ENCODE results near the gene TMC1.
"Not testable (repeated sequence)": the region's sequence is repeated elsewhere in the genome, so short reads cannot be mapped to it uniquely, and the experiment has no call there.

Gene TMC1

DNA sequence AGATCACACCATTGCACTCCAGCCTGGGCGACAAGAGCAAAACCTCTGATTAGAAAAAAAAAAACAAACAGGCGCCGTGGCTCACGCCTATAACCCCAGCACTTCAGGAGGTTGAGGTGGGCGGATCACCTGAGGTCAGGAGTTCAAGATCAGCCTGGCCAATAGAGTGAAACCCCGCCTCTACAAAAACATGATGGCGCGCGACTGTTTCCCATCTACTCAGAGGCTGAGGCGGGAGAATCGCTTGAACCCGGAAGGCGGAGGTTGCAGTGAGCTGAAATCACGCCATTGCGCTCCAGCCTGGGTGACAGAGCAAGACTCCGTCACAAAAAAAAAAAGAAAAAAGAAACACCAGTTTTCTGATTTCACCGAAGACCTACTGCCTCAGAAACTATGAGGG lies at the start of gene TMC1:
Gene TMC1, plus strand, starts transcription at position 193 of the 400 bp plus-strand sequence. CDS start 127,041 bp downstream, outside the sequence.
- not testable (repeated sequence) for DNase-seq (ENCODE audit: low read depth)

DNA sequence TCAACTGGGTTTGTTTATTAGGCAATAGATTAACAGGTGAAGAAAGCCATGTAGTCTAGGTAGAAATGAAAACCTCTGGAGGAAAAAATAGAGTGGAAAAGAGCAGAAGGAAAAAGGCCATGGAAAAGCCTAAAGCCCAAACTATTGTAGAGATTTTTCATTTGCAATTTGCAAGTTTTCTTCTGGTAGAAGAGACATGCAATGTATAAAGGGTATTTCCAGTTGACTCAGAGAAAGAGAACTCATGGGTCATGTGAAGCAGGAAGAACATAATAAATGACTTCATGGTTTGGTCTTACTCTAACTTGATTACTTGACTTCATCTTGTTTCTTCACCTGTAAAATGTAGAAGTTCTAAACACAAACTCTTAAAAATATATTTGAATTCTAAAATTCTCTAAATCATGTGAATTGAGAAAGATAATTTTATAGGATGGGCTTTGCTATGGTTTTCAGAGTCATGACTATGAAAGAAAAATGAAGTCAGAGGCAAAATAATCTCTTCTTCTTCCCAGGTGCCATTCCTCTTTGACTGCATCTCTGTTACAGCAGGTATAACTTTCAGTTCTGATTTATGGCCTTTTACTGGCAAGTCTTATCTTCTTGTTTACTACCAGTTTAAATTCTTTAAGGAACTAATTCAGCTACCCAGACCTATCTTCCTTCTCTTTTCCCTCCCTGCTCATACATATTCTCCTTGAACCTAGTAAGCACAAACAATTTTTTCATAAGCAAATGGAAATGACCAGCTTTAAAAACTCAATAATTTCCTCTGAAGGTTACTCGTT lies 47.7 kb upstream of the TMC1 start:
- peak; percentile 65 for DNase-seq (ENCODE audit: low read depth)

DNA sequence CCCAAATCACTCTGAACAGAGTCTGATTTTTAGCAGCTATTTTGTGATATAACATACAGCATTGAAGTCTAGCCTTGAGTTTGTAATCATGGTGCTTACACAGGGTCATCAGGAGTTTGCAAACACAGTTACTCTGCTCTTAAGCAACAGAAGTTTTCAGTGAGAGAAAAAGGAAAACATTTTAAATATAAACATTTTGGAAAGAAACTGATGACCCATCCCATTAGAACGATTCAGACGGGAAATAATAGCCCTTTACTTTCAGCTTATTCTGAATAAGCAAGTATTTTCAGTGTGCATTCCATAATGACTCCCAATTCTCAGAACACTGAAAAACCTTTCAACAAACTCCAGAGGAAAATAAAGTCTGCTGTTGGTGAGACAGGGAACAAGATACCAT lies 46.7 kb upstream of the TMC1 start:
- peak; percentile 69 for DNase-seq (ENCODE audit: low read depth)

DNA sequence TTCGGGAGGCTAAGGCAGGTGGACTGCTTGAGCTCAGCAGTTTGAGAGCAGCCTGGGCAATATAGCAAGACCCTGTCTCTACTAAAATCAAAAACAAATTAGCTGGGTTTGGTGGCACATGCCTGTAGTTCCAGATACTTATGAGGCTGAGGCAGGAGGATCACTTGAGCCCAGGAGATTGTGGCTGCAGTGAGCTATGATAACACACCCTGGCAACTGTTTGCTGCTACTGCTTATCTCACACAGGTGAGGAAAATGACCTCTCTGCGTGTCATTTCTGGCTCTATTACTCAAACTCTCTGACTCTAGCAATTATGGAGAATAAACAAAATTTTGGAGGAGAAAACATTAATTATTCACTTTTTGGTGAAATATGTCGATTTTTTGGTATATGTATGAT lies 45.3 kb upstream of the TMC1 start:
- DNase-seq (ENCODE audit: low read depth): no peak

DNA sequence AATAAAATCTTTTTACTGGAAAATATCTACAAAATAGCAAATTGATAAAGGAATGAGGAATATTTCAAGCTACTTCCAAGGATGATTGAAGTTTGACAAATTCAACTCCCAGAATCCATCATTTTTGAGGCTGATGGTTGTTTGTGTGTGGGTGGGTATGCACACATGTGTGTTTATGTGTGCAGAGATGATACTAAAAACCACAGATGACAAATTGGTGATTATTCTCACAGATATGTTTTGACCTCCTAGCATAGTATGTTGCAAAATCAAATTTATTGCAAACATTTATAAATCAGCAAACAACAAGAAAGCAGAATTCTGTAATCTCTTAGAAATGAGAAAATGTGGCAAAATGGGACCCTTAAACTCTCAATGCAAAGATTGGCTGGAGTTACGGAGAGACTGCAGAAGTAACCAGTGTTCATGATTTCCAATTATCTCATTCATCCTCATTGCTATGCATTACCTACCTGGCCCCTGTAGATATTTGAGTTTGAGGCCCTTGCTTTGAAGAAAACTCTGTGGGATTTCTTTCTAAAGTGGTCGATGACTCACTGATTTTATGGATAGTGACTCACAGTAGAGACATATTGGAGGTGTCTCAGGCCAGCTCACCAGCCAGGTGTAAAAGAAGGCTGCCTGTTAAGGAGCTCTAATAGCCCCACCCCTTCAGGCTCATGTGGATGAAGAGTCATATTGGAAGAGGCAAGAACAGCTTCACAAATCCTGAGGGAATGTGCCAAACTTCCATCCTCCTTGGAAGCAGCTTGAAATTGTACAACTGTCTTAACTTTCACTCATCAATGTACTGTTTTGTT lies 44.6 kb upstream of the TMC1 start:
- DNase-seq (ENCODE audit: low read depth): peak; percentile 72

DNA sequence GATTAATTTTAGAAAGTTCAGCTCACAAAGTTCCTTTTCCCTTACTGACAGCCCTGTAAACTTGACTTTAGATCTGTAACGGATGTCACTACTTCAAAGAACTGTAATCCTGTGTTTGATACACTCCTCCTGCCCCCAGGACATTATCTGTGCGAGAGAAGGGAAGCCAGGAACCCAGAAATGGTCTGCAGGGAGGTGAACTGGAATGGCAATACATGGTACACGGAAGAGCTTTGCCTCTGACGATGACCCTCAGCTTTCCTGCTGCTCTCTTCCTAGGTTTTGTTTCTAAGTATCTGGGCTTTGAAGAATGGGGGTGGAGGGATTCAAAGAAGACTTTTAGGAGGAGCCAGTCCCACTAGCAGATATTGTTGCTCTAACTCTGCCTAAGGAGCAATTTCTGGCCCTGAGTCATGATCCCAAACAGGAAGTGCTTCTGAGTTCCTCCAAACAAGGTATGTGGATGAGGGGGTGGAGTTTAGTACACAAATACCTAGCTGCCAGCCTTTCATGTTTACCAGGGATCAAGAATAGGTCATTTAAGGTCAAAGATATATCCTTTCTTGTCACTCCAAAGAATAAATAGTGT lies 43.4 kb upstream of the TMC1 start:
- peak; percentile 87 for DNase-seq (ENCODE audit: low read depth)

DNA sequence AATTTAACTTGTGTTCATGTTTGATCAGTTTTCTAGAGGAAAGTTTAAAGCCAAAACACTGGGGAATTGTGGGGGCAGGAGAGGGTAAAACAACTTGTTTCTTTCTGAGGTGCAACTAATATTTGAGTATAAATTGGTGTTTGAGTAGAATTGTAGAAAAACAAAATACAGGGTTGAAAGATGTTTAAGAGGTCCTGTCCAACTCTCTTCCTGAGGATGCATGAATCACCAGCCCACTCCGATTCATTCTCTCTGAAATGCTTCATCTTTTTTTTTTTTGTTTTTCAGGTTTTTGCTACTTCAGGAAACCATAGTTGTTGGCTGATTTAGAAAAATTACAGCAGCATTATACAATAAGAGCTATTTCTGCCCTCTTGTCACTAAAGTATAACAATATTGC lies 42.4 kb upstream of the TMC1 start:
- DNase-seq (ENCODE audit: low read depth): peak; percentile 46

DNA sequence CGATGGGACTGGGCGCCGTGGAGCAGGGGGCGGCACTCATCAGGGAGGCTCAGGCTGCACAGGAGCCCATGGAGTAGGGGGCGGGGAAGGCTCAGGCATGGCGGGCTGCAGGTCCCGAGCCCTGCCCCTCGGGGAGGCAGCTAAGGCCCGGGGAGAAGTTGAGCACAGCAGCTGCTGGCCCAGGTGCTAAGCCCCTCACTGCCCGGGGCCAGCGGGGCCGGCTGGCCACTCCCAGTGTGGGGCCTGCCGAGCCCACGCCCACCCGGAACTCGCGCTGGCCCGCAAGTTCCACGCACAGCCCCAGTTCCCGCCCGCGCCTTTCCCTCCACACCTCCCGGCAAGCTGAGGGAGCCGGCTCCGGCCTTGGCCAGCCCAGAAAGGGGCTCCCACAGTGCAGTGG lies 41.1 kb upstream of the TMC1 start:
- DNase-seq (ENCODE audit: low read depth): not testable (repeated sequence)

DNA sequence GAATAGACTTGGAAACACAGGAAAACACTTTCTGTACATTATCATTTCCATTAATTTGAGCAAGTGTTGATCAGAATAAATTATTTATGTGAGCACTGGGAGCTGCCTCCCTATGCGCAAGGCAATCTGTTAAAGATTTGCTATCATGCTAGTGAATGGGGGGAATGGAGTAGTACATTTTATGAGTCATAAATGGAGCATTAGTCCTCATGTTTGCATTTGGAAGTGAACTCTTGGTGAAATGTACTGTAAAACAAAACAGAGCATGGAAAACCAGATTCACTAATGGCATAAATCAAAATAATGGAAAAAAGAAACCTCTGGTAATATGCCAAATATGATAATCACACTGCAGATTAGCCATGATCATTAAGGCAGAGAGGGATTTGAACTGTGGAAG lies 40.5 kb upstream of the TMC1 start:
- DNase-seq (ENCODE audit: low read depth): peak; percentile 64

DNA sequence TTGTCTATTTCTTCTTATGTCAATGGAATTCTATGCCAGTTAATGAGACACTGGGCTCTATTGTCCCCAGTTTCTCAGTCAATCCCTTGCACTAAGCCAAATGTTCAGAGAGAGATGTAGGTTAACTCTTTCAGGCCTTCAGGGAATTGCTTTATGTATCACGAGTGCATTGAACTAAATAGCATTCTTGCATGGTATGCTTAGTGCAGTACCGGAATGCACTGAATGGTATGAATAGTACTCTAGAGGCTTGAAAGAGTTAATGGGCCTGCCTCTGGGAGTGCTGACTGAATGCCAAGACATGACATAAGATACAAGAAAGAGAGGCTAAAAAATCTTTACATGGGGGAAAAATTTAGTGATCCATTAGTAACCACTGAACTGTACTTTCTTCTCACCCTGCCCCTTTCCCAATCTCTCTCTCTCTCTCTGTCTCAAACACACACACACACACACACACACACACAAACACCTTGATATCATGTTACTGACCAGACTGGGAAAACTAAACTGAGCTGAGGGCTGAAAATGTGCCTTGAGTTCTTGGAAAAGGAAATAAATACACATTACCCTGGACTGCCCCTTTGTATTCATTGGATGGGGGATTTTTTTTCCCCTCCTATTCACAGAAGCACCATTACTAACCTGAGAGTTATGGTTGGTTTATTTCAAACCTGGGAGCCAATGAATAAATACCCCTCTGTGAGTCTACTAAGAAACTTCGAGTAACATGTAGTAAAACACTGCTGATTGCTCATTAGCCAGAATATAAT lies 35.4 kb upstream of the TMC1 start:
- peak; percentile 72 for DNase-seq (ENCODE audit: low read depth)

DNA sequence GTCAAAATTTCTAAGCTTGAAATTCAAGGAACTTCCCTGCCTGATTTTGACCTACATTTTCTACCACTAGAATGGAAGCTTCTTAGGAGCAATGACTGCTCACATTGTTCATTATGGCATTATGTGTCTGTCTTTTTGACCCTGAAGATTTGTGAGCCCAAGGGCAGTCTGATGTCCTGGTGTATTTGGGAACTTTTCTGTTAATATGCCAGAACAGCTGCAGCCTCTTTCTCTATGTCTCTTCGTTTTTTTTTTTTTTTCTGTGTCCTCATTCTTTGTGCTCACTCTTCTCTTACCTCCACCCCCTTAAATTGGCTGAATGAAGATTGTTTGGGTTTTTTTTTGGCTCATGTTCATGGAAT lies 34.8 kb upstream of the TMC1 start:
- DNase-seq (ENCODE audit: low read depth): no peak

DNA sequence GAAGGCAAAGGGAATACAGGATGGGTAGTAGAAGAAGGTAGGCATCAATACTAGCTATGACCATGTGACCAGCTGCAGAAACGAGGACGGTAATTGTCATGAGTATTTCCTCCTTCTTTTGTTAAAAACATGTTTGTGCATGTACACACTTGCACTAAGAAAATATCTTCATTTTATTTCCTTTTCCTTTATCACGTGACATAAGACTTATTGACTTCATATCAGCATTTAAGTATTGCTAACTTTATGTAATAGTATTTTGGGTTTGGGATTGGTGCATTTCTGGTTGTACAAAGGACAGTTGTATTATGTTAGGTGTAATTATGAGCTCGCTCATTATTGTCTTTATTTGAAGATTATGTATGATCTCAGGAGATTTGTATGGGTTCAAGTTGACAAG lies 33.7 kb upstream of the TMC1 start:
- DNase-seq (ENCODE audit: low read depth): not testable (repeated sequence)

DNA sequence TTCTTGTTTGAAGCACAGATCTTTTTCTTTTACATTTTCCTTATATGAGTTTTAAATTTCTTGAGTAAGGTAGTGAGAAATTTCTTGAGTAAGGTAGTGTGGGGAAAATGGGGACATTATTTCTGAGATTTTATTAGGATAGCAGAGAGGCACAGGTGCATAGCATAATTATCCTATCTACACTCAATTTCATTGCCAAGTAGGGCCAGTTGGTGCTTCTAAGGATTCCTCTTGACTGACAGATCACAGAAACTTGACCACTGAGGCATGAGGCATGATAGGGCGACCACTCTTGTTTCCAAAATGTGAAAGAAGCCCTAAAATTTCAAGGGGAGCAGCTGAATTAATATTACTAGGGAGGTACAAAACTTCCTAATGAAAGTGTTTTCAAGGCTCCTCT lies 31.4 kb upstream of the TMC1 start:
- no peak for DNase-seq (ENCODE audit: low read depth)

DNA sequence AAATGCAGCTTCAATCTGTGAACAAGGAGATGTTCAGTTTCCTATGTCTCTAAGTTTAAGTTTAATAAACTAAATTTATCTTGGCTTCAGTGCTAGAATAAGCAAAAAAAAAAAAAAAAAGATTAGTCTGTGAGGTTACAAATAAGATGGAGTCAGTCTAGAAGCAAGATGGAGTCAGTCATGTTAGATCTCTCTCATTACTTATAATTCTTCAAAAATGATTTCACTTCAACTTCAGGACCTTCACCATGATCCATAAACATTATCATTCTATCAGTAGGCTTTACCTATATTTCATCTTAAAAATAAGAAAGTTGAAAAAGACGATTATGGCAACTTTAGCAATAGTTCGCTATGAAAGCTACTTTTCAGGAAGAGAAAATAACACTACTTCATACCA lies 30.2 kb upstream of the TMC1 start:
- no peak for DNase-seq (ENCODE audit: low read depth)

DNA sequence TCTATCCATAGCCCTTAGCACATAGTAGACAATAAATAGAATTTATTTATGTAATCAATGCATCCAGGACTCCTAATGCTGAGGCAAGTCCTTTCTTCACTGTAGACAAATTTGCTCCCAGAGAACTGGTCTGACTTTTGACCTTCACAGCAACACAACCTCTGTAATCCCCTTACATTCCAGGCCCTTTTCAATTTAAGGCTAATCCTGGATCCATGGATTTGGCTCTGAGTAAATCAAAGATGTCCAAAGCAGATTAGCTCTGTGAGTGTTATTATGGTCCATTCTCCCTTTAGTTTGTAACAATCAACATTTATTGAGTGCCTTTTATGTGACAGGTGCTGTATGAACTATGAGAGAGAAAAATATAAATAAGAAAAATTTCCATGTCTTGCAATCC lies 27.4 kb upstream of the TMC1 start:
- no peak for DNase-seq (ENCODE audit: low read depth)

DNA sequence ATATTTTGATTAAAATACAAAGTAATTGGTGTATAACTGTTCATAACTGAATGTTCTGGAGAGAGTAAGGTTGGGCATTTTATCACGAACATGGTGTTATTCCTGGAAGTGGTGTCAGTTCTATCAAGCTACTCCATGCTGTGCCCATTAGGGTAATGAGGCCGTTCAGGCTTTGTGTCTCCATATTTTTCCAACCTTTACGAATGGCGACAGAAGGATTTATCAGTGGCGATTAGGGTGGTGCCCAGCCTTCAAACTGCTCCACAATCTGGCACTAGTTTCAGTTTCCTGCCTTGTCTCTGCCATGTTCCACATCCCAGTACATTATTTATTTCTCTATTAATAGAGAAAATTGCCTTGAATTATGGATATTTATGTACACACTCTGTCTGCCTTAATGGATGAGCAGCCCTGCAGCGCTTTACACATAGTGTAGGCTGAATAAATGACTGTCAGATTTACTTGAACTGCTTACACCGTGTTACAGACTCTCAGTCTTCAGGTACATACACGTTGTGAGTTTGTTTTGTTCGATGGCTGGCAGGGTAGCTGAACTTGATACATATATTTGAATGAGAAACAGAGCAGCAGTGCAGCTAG lies 23.9 kb upstream of the TMC1 start:
- no peak for DNase-seq (ENCODE audit: low read depth)

DNA sequence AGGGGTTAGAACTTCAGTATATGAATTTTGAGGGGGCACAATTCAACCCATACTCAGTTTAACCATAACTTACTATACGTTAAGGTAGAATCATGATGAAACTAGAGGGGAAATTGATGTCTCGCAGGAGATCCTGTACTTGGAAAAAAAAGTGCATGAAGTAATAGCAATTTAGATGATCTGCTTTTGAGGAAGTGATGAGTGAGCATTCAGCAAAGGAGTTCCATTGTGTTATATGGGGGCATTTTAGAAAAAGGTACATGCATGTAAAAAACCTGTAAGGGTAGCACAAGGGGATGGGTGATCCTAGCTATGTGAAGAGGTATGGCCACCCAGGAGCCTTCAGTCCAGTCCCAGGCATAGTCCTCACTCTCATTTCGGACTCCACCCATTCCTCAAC lies 14.8 kb upstream of the TMC1 start:
- DNase-seq (ENCODE audit: low read depth): no peak

DNA sequence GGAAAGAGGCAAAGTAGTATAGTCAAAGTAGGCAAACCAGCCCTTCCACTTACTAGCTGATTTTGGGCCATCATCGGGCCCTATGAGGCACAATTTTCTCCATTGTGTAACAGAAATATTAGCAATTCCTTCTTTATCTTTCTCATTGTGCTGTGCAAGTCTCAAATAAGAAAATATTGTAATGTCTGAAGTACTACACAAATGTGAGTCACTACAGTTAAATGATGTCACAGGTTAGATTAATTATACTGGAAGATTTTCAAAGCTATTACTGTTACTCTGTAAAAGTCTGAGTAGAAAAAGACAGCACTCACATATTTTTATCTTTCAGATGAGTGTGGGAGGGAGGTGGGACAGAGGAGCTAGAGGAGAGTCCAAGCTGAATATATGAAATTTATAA lies 12.4 kb upstream of the TMC1 start:
- DNase-seq (ENCODE audit: low read depth): peak; percentile 70

DNA sequence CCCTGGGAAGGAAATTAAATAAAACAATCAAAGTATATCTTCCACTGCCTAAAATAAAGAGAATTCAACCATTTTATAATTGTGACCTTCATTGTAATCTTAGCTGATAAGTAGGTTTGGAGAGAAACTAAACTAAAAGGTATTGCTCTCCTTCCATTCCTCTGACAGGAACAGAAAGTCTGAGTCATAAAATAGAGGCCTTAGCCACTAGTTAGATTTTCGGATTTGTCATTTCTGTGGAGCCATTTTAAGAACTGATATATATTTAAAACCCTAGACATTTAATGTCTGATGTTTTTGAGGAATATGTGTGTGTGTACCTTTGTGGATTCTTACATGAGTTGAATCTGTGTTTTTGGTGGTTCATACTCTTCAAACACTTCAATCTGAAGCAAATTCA lies 11.8 kb upstream of the TMC1 start:
- peak; percentile 42 for DNase-seq (ENCODE audit: low read depth)

DNA sequence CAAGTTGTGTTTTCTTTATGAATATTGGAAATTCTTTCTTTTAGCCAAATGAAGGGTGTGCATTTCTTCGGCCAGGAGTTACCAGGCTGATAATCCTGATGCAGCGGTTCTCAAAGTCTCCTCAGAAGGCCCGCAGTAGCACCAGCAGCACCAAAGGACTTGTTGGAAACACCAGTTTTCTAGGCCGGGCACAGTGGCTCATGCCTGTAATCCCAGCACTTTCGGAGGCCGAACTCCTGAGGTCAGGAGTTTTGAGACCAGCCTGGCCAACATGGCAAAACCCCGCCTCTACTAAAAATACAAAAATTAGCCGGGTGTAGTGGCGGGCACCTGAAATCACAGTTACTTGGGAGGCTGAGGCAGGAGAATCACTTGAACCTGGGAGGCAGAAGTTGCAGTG lies 397 bp upstream of the TMC1 start:
- not testable (repeated sequence) for DNase-seq (ENCODE audit: low read depth)

DNA sequence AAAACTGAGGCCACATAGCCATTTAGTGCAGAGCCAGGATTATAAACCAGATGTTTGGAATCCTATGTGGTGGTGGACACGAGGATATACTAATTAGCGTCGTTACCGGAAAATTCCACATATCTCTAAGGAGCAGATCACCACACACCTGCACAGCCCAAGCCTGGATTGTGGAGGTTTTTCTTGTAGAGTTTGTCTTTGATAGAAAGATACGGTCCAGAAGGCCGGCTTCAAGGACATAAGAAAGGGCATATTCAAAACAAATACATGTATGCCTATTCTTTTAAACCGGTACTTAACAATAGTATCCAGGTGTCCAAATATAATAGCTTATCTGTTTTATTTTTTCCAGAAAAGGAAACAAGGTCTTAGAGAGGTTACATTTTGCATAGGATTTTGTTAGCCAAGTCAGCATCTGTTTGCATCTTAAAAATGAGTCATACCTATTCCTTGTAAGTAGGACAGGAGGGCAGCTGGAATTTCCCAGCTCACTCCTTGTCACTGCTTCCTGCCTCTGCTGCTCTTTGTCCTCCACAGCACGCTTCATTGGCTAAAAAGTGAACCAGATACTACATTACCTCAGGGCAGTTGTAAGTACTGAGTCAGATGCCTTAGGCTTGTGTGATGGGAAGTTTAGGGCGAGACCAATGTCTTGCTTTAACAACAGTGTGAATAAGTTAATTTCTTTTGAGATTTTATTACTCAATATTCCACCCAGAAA lies 3.6 kb downstream of the TMC1 start:
- peak; percentile 98 for DNase-seq (ENCODE audit: low read depth)

Data from EH (cell line).